BJ (cell line): ENCODE data around the gene POLD3. TPM values are rescaled to one million over a fixed set of nuclear protein-coding genes. Genes with fewer than 3 reads are reported as not detected.

Source experiments
- CTCF ChIA-PET: fragments of 350-600 bp; formaldehyde crosslinking; extraction: SDS; loops from one replicate; lab custom pipeline; 2021; ENCODE audit warnings: antibody characterized with exemption, inconsistent platforms; lab: Yijun Ruan, JAX
- POLR2A ChIA-PET: fragments of 300-600 bp; sonication (Branson Sonifier 250); formaldehyde crosslinking; extraction: SDS; loops from one replicate; lab custom pipeline; 2021; ENCODE audit warnings: antibody characterized with exemption; lab: Charles Lee
- DNase-seq: peaks from one replicate; pipeline ENCODE4 v3.0.0-alpha.2; 2011; ENCODE audit warnings: low read depth
- H3K27me3 ChIP-seq: 2 replicates; pipeline ENCODE4 v1.6.0; 2011; ENCODE audit warnings: low read length; ENCODE audit not compliant: control insufficient read depth, insufficient read depth
- H3K36me3 ChIP-seq: 2 replicates; pipeline ENCODE4 v1.5.1; 2011; ENCODE audit warnings: low read length; ENCODE audit not compliant: control insufficient read depth, insufficient read depth
- H3K4me3 ChIP-seq: 2 replicates; pipeline ENCODE4 v1.5.1; 2011; ENCODE audit warnings: low read depth, mild to moderate bottlenecking, control low read depth, low read length
- CTCF ChIP-seq: IDR thresholded peaks from 2 replicates; pipeline ENCODE4 v1.5.1; 2011; ENCODE audit warnings: low read depth, mild to moderate bottlenecking, control low read depth, inconsistent platforms, low read length, moderate library complexity; ENCODE audit not compliant: insufficient read depth
- polyA plus RNA-seq: library from polyadenylated mRNA; depleted of rRNA; stranded (reverse); fragments of >200 nt; gene quantifications from 2 replicates; pipeline ENCODE4 v1.2.3, GENCODE V29; 2011

Gene POLD3
- polyA plus RNA-seq, 1 experiment, result 11.4 TPM

- ChIA-PET POLR2A (no interaction called here), CTCF (interaction anchor here (1.0 to 1.8 kb wide), 3 partner anchors 13 to 85 kb away, joined by 3 to 5 read pairs (median 3); partner anchors contain the start of gene CHRDL2)
- Histone ChIP-seq H3K36me3 (no peaks in the 10 kb centered on the region), H3K4me3 (no peak overlapping the region), H3K27me3 (no peaks in the 10 kb centered on the region)
- no peak for TF ChIP-seq CTCF
- DNase-seq, result no peak
Observed at GRCh38 chr11:74646954-74647353, 54.6 kb downstream of the POLD3 start.

- no peak for DNase-seq
Observed at GRCh38 chr11:74647404-74647803, 55.0 kb downstream of the POLD3 start.

GRCh38 chr11:74647831-74648230 lies 55.4 kb downstream of the POLD3 start:
- Histone ChIP-seq H3K27me3 (no peaks in the 10 kb centered on the region), H3K36me3 (no peaks in the 10 kb centered on the region), H3K4me3 (no peak overlapping the region)
- ChIA-PET CTCF (interaction anchor here (0.6 to 1.8 kb wide), 2 partner anchors 14 to 46 kb away, joined by 3 to 5 read pairs; no protein-coding TSS in a partner anchor), POLR2A (no interaction called here)
- no peak for DNase-seq
- TF ChIP-seq CTCF, result no peak

More at GRCh38 chr11:74647404-74647803, 55.0 kb downstream of the POLD3 start:
- no peaks in the 10 kb centered on the region for H3K27me3 ChIP-seq
- H3K36me3 ChIP-seq, result no peaks in the 10 kb centered on the region
- POLR2A ChIA-PET, result no interaction called here
- H3K4me3 ChIP-seq, result no peak overlapping the region
- TF ChIP-seq CTCF, result no peak
- CTCF ChIA-PET, result interaction anchor here (1.0 to 1.8 kb wide), 2 partner anchors 14 to 85 kb away, joined by 3 to 5 read pairs; partner anchors contain the start of gene CHRDL2

GRCh38 chr11:74648894-74649293 lies 56.5 kb downstream of the POLD3 start:
- no peak for TF ChIP-seq CTCF
- no peaks in the 10 kb centered on the region for H3K36me3 ChIP-seq
- no peaks in the 10 kb centered on the region for H3K27me3 ChIP-seq
- no peak for DNase-seq
- POLR2A ChIA-PET, result no interaction called here
- H3K4me3 ChIP-seq, result no peak overlapping the region
- CTCF ChIA-PET, result interaction anchor here (1.0 kb wide), 1 partner anchor 77 kb away, joined by 3 read pairs; no protein-coding TSS in a partner anchor

- POLR2A ChIA-PET, result no interaction called here
- peak; percentile 69 for DNase-seq
- Histone ChIP-seq H3K27me3 (no peaks in the 10 kb centered on the region), H3K36me3 (no peaks in the 10 kb centered on the region), H3K4me3 (no peak overlapping the region)
- TF ChIP-seq CTCF, result 0 out of 2 replicates have a peak, but pooled peaks have one; percentile 3
- CTCF ChIA-PET, result interaction anchor here (0.9 to 1.5 kb wide), 2 partner anchors 36 to 52 kb away, joined by 4 read pairs; no protein-coding TSS in a partner anchor
Observed at GRCh38 chr11:74650498-74650897, 58.1 kb downstream of the POLD3 start.
